ENCODE data around the gene SUGP2. TPM values are rescaled to one million over a fixed set of nuclear protein-coding genes. Genes with fewer than 3 reads are reported as not detected.
A peak's percentile ranks its signal among the peaks of the same experiment; 100 is the strongest.

Gene SUGP2
- total and polyA plus RNA-seq, 2 of the 13 experiments (the other 11 are each of a cell fraction or from before 2014, with no cell fraction given): 40.6 to 57.7 TPM

GRCh38 chr19:19033426-19034203, at the start of gene SUGP2, which contains the start of gene ARMC6 (continued):
- TF ChIP-seq, protein P1, sequence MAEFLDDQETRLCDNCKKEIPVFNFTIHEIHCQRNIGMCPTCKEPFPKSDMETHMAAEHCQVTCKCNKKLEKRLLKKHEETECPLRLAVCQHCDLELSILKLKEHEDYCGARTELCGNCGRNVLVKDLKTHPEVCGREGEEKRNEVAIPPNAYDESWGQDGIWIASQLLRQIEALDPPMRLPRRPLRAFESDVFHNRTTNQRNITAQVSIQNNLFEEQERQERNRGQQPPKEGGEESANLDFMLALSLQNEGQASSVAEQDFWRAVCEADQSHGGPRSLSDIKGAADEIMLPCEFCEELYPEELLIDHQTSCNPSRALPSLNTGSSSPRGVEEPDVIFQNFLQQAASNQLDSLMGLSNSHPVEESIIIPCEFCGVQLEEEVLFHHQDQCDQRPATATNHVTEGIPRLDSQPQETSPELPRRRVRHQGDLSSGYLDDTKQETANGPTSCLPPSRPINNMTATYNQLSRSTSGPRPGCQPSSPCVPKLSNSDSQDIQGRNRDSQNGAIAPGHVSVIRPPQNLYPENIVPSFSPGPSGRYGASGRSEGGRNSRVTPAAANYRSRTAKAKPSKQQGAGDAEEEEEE (CRISPR knock-in tag; IDR thresholded peaks at IDR 0.05; ENCODE audit: borderline replicate concordance): no peak
- TF ChIP-seq, protein P2, sequence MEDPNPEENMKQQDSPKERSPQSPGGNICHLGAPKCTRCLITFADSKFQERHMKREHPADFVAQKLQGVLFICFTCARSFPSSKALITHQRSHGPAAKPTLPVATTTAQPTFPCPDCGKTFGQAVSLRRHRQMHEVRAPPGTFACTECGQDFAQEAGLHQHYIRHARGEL (CRISPR knock-in tag; IDR thresholded peaks at IDR 0.05): peak; percentile 84; the same call in 1 of the 2 replicates
- TF ChIP-seq GATA4 (IDR thresholded peaks at IDR 0.05; ENCODE audit: borderline replicate concordance, low read depth) (no peak), ZNF878 (CRISPR knock-in tag; IDR thresholded peaks at IDR 0.05) (no peak), TAF1 (CRISPR knock-in tag; IDR thresholded peaks at IDR 0.05) (peak; percentile 71), MAFF (IDR thresholded peaks at IDR 0.05; ENCODE audit: low read depth, low read length) (no peak), DDIT3 (CRISPR knock-in tag; IDR thresholded peaks at IDR 0.05) (no peak), ZMAT3 (CRISPR knock-in tag; conservative IDR thresholded peaks at IDR 0.05) (peak; percentile 84), ZNF337 (CRISPR knock-in tag; IDR thresholded peaks at IDR 0.05; ENCODE audit: borderline replicate concordance, low read depth) (peak; percentile 96), ZNF775 (CRISPR knock-in tag; IDR thresholded peaks at IDR 0.05; ENCODE audit: borderline replicate concordance) (no peak), AHR (CRISPR knock-in tag; IDR thresholded peaks at IDR 0.05) (peak; percentile 94; the same call in 1 of the 2 replicates), ZNF317 (CRISPR knock-in tag; IDR thresholded peaks at IDR 0.05) (peak; percentile 82), KDM5A (IDR thresholded peaks at IDR 0.05; ENCODE audit: borderline replicate concordance, low read length) (peak; percentile 84; the same call in 1 of the 2 replicates), ETV6 (CRISPR knock-in tag; conservative IDR thresholded peaks at IDR 0.05) (no peak; the same call in 1 of the 2 replicates), BRCA1 (CRISPR knock-in tag; IDR thresholded peaks at IDR 0.05) (no peak; the same call in 1 of the 2 replicates), HNRNPUL1 (IDR thresholded peaks at IDR 0.05; ENCODE audit: low read depth, low read length) (no peak), BORCS8-MEF2B (CRISPR knock-in tag; IDR thresholded peaks at IDR 0.05) (peak; percentile 83; the same call in 1 of the 2 replicates), ZNF652 (CRISPR knock-in tag; IDR thresholded peaks at IDR 0.05; ENCODE audit: borderline replicate concordance, low read depth) (no peak), CBFB (CRISPR knock-in tag; IDR thresholded peaks at IDR 0.05) (no peak), XBP1 (CRISPR knock-in tag; IDR thresholded peaks at IDR 0.05) (no peak)
- TF ChIP-seq, protein P3, sequence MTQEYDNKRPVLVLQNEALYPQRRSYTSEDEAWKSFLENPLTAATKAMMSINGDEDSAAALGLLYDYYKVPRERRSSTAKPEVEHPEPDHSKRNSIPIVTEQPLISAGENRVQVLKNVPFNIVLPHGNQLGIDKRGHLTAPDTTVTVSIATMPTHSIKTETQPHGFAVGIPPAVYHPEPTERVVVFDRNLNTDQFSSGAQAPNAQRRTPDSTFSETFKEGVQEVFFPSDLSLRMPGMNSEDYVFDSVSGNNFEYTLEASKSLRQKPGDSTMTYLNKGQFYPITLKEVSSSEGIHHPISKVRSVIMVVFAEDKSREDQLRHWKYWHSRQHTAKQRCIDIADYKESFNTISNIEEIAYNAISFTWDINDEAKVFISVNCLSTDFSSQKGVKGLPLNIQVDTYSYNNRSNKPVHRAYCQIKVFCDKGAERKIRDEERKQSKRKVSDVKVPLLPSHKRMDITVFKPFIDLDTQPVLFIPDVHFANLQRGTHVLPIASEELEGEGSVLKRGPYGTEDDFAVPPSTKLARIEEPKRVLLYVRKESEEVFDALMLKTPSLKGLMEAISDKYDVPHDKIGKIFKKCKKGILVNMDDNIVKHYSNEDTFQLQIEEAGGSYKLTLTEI (CRISPR knock-in tag; conservative IDR thresholded peaks at IDR 0.05): no peak; the same call in 1 of the 2 replicates
- TF ChIP-seq, protein P4, sequence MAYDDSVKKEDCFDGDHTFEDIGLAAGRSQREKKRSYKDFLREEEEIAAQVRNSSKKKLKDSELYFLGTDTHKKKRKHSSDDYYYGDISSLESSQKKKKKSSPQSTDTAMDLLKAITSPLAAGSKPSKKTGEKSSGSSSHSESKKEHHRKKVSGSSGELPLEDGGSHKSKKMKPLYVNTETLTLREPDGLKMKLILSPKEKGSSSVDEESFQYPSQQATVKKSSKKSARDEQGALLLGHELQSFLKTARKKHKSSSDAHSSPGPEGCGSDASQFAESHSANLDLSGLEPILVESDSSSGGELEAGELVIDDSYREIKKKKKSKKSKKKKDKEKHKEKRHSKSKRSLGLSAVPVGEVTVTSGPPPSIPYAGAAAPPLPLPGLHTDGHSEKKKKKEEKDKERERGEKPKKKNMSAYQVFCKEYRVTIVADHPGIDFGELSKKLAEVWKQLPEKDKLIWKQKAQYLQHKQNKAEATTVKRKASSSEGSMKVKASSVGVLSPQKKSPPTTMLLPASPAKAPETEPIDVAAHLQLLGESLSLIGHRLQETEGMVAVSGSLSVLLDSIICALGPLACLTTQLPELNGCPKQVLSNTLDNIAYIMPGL (CRISPR knock-in tag; IDR thresholded peaks at IDR 0.05; ENCODE audit: borderline replicate concordance in 1 of 2, low read depth in 1 of 2): peak; percentile 61 to 66; a peak in 3 of 4 replicates
